Right lobe of liver (tissue), 4 donors: ENCODE measurements around the gene SHISA9.

Experiments
- POLR2A ChIP-seq: fragments of 450-650 bp; IDR thresholded peaks from one replicate; pipeline ENCODE4 v1.6.1; 2017; ENCODE audit warnings: antibody characterized with exemption, mild to moderate bottlenecking
- TF ChIP-seq, protein P1 (sequence below), 4 donors: fragments of 200-600 bp in 3 of 4; fragments of 450-650 bp in 1 of 4; IDR thresholded peaks; one replicate each; pipeline versions ENCODE4 v1.5.1 to v1.8.0; 2016 to 2022; ENCODE audit warnings: antibody characterized with exemption in 4 of 4, mild to moderate bottlenecking in 2 of 4
- donor health status: DM: no; HTN: no; CAD: no.
- donor health status: DM: no; HTN: no; CAD: no.
- donor health status: DM: no; HTN: yes; CAD: no.

DNA sequence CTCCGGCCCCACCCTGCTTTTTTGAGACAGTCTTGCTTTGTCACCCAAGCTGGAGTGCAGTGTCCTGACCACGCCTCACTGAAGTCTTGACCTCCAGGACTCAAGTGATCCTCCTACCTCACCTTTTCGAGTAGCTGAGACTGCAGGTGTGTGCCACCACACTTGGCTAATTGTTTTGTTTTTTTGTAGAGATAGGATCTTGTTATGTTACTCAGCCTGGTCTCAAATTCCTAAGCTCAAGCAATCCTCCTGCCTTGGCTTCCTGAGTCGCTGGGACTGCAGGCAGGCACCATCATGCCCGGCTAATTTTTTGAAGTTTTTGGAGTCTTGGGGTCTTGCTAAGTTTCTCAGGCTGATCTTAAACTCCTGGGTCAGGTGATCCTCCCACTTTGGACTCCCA is 206.7 kb downstream of the SHISA9 start:
- no peak for TF ChIP-seq POLR2A
- TF ChIP-seq, protein P1, sequence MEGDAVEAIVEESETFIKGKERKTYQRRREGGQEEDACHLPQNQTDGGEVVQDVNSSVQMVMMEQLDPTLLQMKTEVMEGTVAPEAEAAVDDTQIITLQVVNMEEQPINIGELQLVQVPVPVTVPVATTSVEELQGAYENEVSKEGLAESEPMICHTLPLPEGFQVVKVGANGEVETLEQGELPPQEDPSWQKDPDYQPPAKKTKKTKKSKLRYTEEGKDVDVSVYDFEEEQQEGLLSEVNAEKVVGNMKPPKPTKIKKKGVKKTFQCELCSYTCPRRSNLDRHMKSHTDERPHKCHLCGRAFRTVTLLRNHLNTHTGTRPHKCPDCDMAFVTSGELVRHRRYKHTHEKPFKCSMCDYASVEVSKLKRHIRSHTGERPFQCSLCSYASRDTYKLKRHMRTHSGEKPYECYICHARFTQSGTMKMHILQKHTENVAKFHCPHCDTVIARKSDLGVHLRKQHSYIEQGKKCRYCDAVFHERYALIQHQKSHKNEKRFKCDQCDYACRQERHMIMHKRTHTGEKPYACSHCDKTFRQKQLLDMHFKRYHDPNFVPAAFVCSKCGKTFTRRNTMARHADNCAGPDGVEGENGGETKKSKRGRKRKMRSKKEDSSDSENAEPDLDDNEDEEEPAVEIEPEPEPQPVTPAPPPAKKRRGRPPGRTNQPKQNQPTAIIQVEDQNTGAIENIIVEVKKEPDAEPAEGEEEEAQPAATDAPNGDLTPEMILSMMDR (IDR thresholded peaks at IDR 0.05), result no peak
